Caco-2 (cell line): ENCODE results near the gene MFRP. TPM values are rescaled to one million over a fixed set of nuclear protein-coding genes. Genes with fewer than 3 reads are reported as not detected.

Experiments used
- BruUV-seq: library from RNA; stranded (reverse); fragments of 400-500 nt; replicated peaks from 2 replicates; lab custom pipeline; 2021; lab: Mats Ljungman, UMichigan
- CTCF ChIA-PET: fragments of 300-600 bp; sonication (Branson Sonifier 250); formaldehyde crosslinking; loops from one replicate; lab custom pipeline; 2022; ENCODE audit warnings: antibody characterized with exemption; lab: Charles Lee
- POLR2A ChIA-PET: fragments of 300-600 bp; sonication (Branson Sonifier 250); formaldehyde crosslinking; loops from one replicate; lab custom pipeline; 2022; ENCODE audit warnings: antibody characterized with exemption; lab: Charles Lee
- DNase-seq, 2 experiments: peaks; one replicate each; pipeline versions ENCODE4 v3.0.0 to v3.0.0-alpha.2; 2020 to 2022
- H3K27me3 ChIP-seq: replicated peaks from 2 replicates; pipeline ENCODE4 v1.6.0; 2011; ENCODE audit warnings: low read length; ENCODE audit not compliant: control insufficient read depth, insufficient read depth
- H3K36me3 ChIP-seq: 2 replicates; pipeline ENCODE4 v1.5.1; 2011; ENCODE audit warnings: low read length; ENCODE audit not compliant: control insufficient read depth, insufficient read depth
- H3K4me1 ChIP-seq: fragments of 250-450 bp; sonication (Bioruptor Pico); 2 replicates; pipeline ENCODE4 v1.5.1; 2020; ENCODE audit warnings: mild to moderate bottlenecking
- H3K4me3 ChIP-seq: 2 replicates; pipeline ENCODE4 v1.5.1; 2011; ENCODE audit warnings: low read depth, mild to moderate bottlenecking, control low read depth, low read length
- H3K9me3 ChIP-seq: fragments of 250-450 bp; sonication (Bioruptor Pico); 2 replicates; pipeline ENCODE4 v1.5.1; 2020; ENCODE audit warnings: mild to moderate bottlenecking, moderate library complexity
- H3K27ac Mint-ChIP-seq: one replicate; pipeline ENCODE4 v1.8.0; 2022; ENCODE audit warnings: mixed read lengths; ENCODE audit not compliant: unreplicated experiment
- H3K27me3 Mint-ChIP-seq: one replicate; pipeline ENCODE4 v1.8.0; 2022; ENCODE audit warnings: mixed read lengths; ENCODE audit not compliant: insufficient read depth, unreplicated experiment
- H3K36me3 Mint-ChIP-seq: one replicate; pipeline ENCODE4 v1.8.0; 2022; ENCODE audit warnings: mild to moderate bottlenecking, mixed read lengths; ENCODE audit not compliant: insufficient read depth, unreplicated experiment
- H3K4me1 Mint-ChIP-seq: one replicate; pipeline ENCODE4 v1.8.0; 2022; ENCODE audit warnings: low read depth, mixed read lengths; ENCODE audit not compliant: unreplicated experiment
- H3K4me3 Mint-ChIP-seq: one replicate; pipeline ENCODE4 v1.8.0; 2022; ENCODE audit warnings: mild to moderate bottlenecking, moderate library complexity, mixed read lengths; ENCODE audit not compliant: unreplicated experiment
- H3K9me3 Mint-ChIP-seq: one replicate; pipeline ENCODE4 v1.8.0; 2022; ENCODE audit warnings: mixed read lengths; ENCODE audit not compliant: unreplicated experiment
- intact Hi-C: fragments of 100-400 bp; cut with micrococcal nuclease; formaldehyde crosslinking; loops from one replicate; pipeline ENCODE4 v1.10.0; 2022; ENCODE audit not compliant: unreplicated experiment
- total RNA-seq: library from RNA; stranded (reverse); gene quantifications from 2 replicates; pipeline ENCODE4 v1.2.3, GENCODE V29; 2022
- TF ChIP-seq, protein P1 (sequence below), 2 experiments: fragments of 200-600 bp in 1 of 2; IDR thresholded peaks; 1 replicate in 1 of 2; 2 replicates in 1 of 2; pipeline versions ENCODE4 v1.5.1 to v1.8.0; 2011 to 2022; ENCODE audit warnings: antibody characterized with exemption in 1 of 2, control low read depth in 1 of 2, inconsistent platforms in 1 of 2, low read depth in 1 of 2, low read length in 1 of 2, mild to moderate bottlenecking in 1 of 2, moderate library complexity in 1 of 2; ENCODE audit not compliant: insufficient read depth in 1 of 2, severe bottlenecking in 1 of 2, unreplicated experiment in 1 of 2

MFRP gene
- total RNA-seq, 1 experiment from 2014 or later, result not detected

DNA sequence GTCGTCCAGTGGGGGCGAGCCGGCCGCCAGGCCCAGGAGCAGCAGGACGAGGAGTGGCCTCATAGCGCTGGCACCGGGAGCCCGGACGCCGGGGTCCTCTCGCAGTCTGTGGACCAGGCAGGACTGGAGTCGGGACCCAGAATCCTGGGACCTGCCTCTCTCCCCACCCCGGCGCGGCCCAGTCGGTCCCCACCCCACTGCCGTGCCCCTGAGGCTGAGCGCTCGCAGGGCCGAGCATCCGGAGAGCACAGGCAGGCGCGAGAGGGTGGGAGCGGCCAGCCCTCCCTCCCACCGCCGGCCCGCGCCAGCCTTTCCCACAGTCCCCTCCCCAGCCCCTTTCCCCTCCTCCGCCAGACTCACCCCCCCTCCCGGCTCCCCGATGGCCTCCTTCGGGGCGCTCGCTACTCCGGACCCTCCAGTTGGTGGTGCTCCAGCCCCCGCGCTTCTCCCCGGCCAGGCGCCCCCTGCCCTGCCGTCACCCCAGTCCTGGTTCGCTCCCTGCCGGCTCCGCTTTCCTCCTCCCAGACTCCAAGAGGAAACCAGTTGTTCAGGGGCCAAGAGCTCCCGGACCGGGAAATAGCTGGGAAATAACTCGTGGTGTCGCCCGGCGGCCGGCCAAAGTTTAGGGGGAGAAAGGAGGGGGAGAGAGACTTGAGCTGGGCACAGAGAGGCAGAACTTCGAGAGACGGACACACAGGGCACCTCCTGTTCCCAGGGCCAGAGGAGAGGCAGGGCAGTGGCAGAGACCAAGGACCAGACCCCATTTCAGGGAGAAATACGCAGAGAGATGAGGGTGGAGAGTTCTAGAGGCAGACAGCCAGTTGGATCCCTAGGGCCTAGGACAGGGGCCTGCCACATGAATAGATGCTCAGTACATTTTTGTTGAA is 5.9 kb downstream of the MFRP start, which contains the start of gene C1QTNF5:
Gene C1QTNF5, minus strand, starts transcription at position 549 of the 887 bp plus-strand sequence. Its CDS starts 486 bp downstream, at position 63.
- H3K27me3 ChIP-seq, result no peaks in the 10 kb centered on the region; the same call in 1 of the 2 replicates
- ChIA-PET POLR2A (interaction anchor here (0.7 to 1.7 kb wide), 4 partner anchors 20 to 38 kb away, joined by 3 to 13 read pairs (median 5); no protein-coding TSS in a partner anchor), CTCF (interaction anchor here (0.6 to 7.8 kb wide), 24 partner anchors 7 to 273 kb away, joined by 3 to 220 read pairs (median 6); partner anchors contain the start of genes HINFP, HMBS, USP2 and VPS11)
- no TSS peak for BruUV-seq
- no peak for DNase-seq
- no peaks in the 10 kb centered on the region for H3K9me3 ChIP-seq
- Mint-ChIP-seq H3K27me3 (peaks cover 3% of the 10 kb centered on the region), H3K36me3 (peaks cover 10% of the 10 kb centered on the region), H3K27ac (no peak within 1 kb of the TSS), H3K4me1 (peaks cover 29% of the 10 kb centered on the region), H3K9me3 (no peaks in the 10 kb centered on the region), H3K4me3 (peak within 1 kb of the TSS; percentile 69)
- H3K4me3 ChIP-seq, result peak within 1 kb of the TSS; percentile 45
- intact Hi-C loops, result no loop called here
- H3K4me1 ChIP-seq, result peaks cover 30% of the 10 kb centered on the region
- TF ChIP-seq, protein P1, sequence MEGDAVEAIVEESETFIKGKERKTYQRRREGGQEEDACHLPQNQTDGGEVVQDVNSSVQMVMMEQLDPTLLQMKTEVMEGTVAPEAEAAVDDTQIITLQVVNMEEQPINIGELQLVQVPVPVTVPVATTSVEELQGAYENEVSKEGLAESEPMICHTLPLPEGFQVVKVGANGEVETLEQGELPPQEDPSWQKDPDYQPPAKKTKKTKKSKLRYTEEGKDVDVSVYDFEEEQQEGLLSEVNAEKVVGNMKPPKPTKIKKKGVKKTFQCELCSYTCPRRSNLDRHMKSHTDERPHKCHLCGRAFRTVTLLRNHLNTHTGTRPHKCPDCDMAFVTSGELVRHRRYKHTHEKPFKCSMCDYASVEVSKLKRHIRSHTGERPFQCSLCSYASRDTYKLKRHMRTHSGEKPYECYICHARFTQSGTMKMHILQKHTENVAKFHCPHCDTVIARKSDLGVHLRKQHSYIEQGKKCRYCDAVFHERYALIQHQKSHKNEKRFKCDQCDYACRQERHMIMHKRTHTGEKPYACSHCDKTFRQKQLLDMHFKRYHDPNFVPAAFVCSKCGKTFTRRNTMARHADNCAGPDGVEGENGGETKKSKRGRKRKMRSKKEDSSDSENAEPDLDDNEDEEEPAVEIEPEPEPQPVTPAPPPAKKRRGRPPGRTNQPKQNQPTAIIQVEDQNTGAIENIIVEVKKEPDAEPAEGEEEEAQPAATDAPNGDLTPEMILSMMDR (IDR thresholded peaks at IDR 0.05; ENCODE audit: insufficient read depth in 1 of 2, low read depth in 1 of 2, low read length in 1 of 2, severe bottlenecking in 1 of 2, unreplicated experiment in 1 of 2), result no peak
- 0 out of 2 replicates have a peak, but pooled peaks cover 1% of the 10 kb centered on the region for H3K36me3 ChIP-seq

DNA sequence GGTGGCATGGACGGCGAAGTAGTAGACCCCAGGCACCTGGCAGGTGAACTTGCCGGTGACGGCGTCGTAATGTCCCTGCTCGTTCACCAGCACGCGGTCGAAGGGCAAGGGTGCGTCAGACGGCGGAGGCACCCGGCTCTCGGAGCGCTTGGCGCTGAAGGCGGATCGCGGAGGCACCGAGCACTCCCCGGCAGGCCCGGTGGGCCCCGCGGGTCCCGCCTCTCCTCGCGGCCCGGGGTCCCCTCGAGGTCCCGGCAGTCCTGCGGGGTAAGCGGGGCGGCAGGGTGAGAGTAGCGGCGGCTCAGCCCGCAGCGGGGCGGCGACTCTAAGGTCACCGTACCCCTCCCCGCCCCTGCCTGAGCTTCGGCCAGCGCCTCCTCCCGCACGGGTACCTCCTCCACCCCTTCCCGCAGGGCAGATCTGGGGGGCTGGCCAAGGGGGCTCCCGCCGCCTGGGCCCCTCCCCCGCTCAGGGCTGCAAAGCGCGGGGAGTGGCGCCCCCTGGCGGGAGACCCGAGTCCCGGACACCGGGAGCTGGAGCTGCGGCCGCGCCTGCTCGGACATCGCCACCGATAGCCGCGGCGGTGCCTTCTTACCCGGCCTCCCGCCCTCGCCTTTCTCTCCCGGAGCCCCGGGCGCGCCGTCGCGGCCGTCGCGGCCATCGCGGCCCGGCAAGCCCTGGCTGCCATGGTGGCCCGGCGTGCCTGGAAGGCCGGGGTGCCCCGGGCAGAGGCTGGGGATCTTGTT is 6.7 kb downstream of the MFRP start:
- Histone ChIP-seq H3K27me3 (no peaks in the 10 kb centered on the region; the same call in 1 of the 2 replicates), H3K4me3 (peak overlapping the region; percentile 45), H3K36me3 (0 out of 2 replicates have a peak, but pooled peaks cover 1% of the 10 kb centered on the region), H3K9me3 (no peaks in the 10 kb centered on the region), H3K4me1 (peaks cover 37% of the 10 kb centered on the region)
- Mint-ChIP-seq H3K4me1 (peaks cover 29% of the 10 kb centered on the region), H3K27ac (no peak overlapping the region), H3K9me3 (no peaks in the 10 kb centered on the region), H3K36me3 (peaks cover 11% of the 10 kb centered on the region), H3K27me3 (peaks cover 3% of the 10 kb centered on the region), H3K4me3 (peak overlapping the region; percentile 69)
- BruUV-seq, result no TSS peak
- intact Hi-C loops, result no loop called here
- ChIA-PET POLR2A (interaction anchor here (0.6 to 1.3 kb wide), 3 partner anchors 21 to 80 kb away, joined by 3 to 4 read pairs (median 3); no protein-coding TSS in a partner anchor), CTCF (interaction anchor here (0.6 to 7.8 kb wide), 31 partner anchors 8 to 319 kb away, joined by 3 to 220 read pairs (median 6); partner anchors contain the start of genes CBL, HINFP, HMBS and USP2)
- TF ChIP-seq, protein P1 (IDR thresholded peaks at IDR 0.05; ENCODE audit: insufficient read depth in 1 of 2, low read depth in 1 of 2, low read length in 1 of 2, severe bottlenecking in 1 of 2, unreplicated experiment in 1 of 2), result peak; percentile 93 to 99
- DNase-seq, result peak in 1 of 2 experiments; percentile 89
